ENCODE results near the gene SYNDIG1.

The SYNDIG1 gene
- total RNA-seq = 0 to 0.32 (median 0) reads per million in 18 experiments

DNA sequence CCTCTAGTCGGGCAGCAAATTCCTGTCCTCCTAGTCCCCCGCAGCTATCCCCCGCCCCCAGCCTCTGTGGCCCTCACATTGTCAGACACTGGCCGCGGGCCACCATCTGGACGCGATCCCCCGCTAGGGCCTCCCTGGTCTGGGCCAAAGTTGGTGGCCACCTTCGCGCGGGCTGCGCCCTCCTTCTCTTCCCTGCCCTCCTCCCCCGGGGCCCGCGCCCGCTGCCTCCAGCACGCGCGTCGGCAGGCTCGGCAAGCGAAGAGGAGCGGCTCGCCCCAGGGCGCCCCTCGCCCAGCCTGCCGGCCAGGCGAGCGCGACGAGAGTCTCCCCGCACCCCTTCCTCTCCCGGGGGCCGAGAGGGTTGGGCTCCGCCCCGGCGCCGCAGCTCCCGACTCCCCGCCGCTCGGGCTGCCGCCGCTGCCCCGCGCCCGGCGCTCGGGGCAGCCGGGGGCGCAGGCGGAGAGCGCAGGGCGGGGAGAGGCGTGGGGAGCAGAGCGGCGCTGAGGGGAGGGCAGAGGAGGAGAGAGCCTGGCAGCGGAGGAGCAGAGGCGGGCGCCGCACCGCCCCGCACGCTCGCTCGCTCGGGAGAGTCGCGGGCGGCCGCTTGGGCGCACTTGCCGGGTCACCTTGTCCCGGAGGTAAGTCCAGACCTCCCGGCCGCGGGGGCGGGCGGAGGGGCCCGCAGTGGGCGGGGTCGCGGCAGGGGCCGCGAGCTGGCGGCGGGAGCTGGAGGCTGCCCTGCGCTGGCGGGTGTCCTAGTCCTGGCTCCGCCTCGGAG is at the start of gene SYNDIG1:
TSS of gene SYNDIG1 (plus strand) at position 514 of the 778 bp plus-strand sequence. CDS start 73,469 bp downstream, outside the sequence.
- DNase-seq = no peak

- no peak for DNase-seq
Measured at GRCh38 chr20:24419786-24420185, 49.6 kb upstream of the SYNDIG1 start.

GRCh38 chr20:24420567-24420966 is 48.9 kb upstream of the SYNDIG1 start:
- no peak for DNase-seq

- DNase-seq = no peak
Measured at GRCh38 chr20:24421071-24421470, 48.4 kb upstream of the SYNDIG1 start.

GRCh38 chr20:24422091-24422760 is 47.2 kb upstream of the SYNDIG1 start:
- DNase-seq = no peak

GRCh38 chr20:24423390-24424313 is 45.8 kb upstream of the SYNDIG1 start:
- no peak for DNase-seq

DNA sequence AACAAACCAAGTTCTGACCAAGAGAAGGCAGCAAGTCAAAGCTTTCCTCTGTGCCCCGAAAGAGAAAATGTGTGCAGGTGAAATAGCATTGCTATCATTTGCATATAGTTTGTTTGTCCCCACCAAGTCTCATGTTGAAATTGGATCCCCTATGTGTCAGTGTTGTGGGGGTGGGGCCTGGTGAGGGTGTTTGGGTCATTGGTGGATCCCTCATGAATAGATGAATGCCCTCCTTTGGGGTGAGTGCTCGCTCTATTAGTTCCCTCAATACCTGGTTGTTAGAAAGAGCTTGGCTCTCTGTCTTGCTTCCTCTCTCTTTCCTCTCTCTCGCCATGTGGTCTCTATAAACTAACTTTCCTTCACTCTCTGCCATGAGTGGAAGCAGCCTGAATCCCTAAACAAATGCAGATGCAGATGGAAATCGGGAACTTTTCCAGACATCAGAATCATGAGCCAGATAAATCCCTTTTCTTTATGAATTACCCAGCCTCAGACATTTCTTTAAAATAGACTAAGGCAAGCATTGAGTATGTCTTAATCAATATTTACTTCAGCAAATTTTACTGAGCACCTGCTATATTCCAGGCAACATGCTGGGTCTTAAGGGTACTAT is 43.8 kb upstream of the SYNDIG1 start:
- no peak for DNase-seq

GRCh38 chr20:24431279-24432045 is 38.0 kb upstream of the SYNDIG1 start:
- no peak for DNase-seq

- DNase-seq = no peak
Measured at GRCh38 chr20:24432046-24432442, 37.4 kb upstream of the SYNDIG1 start.

DNA sequence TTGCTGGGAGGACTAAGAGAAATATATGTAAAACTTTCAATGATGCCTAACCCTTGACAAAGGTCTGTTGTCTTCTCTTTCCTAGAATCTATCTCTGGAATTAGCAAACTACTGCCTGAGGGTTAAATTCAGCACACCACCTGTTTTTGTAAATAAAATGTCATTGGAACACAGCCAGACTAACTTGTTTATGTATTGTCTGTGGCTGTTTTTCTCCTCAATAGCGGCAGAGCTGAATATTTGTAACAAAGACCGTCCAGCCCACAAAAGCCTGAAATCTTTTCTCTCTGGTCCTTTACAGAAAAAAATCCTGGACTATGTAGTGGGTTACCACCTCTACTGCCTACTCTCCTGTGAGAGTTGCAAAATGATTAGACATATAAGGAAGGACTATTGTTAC is 33.3 kb upstream of the SYNDIG1 start:
- DNase-seq = no peak

GRCh38 chr20:24437196-24438082 is 32.0 kb upstream of the SYNDIG1 start:
- no peak for DNase-seq

DNA sequence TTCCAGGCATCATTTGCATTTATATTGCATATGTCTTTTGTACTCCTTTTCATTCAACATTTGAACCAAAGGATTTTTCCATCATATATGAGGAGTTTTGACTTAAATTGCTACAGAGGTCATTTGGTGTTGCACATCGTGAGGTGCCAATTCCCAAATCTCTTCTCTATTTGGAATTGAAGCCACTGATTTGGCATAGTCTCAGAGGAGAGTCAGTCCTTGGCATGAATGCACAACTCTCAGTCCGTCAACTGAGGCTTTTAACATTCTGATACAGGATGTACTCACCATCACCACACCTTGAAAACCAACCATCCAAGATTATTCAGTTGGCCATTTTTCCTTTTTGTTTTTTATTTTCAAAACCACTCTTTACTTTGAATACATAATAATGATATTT is 31.1 kb upstream of the SYNDIG1 start:
- DNase-seq = no peak

GRCh38 chr20:24439737-24440387 is 29.6 kb upstream of the SYNDIG1 start:
- DNase-seq = no peak

DNA sequence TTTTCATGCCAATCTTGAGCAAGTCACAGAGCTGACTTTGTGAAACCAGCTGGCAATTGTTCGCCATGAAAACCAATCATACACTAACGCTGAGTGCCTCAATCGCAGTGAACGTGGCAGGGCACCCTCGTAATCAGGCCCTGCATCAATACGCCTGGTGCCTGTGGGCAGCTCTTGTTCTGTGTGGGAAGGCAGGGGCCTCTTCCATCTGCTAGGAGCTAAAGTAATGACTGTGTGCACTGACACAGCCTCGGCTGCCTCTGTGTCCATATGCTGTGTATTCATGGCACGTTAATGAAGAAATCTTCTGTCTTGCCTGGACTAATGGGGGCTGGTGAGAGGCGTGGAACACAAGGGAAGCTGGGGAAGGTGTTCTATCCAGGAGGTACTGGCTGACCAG is 27.8 kb upstream of the SYNDIG1 start:
- DNase-seq = no peak

DNA sequence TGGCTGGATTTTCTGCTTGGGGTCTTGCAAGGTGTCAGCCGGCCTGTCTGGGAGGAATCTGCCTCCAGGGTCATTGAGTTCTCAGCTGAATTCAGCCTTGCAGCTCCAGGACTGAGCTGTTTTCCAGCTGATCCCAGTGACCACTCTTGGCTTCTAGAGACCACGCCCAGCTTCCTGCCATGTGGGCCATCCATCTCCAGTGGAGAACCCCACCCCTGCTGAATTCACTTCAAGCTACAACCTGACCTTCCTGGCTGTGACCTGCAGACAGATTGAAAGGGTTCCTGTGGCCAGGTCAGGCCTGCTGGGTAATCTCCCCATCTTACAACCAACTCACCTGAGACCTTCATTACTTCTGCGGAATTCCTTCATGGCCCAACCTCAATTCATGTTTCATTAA is 26.5 kb upstream of the SYNDIG1 start:
- DNase-seq = no peak

DNA sequence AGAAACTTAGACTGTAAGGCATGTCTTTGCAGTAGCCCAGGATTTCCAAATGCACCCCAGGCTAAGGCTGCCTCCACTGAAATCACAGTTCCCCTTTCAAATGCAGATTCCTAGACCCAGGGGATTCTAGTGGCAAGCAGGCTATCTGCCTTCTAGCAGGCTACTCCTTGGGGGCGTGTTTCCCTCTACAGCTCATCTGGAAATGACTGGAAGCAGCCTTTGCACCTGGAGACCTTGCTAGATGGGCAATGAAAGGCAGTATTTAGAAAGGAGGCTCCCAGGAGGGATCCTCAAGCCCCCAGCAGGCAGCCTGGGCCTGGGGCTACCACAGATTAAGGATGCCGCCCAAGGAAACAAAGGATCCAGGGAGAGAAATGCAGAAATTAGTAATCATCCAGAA is 26.0 kb upstream of the SYNDIG1 start:
- no peak for DNase-seq

DNA sequence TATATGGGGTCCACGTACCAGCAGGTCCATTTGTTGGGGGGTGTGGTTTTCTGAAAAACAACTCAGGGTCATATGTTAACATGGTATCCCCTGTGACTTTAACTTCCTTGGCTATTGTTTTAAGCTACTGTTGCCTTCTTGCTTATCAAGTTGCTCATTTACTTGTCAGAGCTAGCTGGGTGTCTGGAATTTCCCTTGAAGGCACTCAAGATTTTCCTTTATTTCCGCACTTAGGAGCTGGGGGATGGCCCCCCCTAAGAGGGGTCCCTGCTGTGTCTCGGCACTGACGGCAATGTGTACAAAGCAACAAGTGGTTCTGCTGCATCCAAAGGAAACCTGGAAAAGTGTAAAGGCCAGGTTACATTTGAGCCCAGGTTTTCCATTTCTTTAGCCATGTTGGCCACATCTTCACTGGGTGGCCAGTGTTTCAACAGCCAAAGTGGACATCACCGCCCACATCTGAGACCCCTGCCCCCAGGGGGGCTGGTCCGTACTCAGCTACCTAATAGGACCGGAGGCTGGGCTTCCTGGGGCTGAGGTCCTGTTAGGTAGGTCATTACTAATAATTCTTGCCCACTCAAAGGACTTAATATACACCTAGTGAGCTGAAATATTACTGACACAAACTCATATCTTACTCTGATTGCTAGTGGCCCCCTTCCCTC is 24.8 kb upstream of the SYNDIG1 start:
- no peak for DNase-seq

DNA sequence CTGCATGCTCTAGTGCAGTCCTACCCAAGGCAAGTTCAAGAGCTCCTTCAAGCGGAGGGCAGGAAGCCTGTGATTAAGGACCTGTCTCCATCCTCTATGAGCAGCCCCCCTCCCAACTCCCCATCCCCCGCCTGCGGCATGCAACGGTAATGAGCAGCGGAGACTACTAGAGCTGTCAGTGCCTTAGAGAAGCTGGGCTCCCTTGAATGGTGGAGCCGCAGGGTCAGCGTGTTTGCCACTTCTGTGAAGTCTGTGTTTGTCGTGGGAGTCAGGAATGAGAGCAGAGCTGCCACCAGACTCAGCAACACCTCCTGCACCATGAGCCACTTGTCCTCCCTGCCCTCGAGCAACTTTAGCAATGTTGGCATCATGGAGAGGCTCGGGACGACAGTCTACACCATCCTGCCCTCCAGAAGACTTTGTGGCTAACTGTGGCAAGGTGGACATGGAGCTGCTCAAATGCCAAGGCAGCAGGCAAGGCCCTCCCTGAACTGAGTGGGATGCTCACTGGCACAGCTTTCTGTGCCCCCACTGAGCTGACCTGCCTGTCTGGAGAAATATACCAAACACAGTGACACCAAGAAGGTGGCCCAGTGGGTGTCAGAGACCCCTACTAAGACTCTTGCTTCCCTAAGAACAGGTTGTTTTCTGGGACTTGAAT is 23.8 kb upstream of the SYNDIG1 start:
- no peak for DNase-seq

DNA sequence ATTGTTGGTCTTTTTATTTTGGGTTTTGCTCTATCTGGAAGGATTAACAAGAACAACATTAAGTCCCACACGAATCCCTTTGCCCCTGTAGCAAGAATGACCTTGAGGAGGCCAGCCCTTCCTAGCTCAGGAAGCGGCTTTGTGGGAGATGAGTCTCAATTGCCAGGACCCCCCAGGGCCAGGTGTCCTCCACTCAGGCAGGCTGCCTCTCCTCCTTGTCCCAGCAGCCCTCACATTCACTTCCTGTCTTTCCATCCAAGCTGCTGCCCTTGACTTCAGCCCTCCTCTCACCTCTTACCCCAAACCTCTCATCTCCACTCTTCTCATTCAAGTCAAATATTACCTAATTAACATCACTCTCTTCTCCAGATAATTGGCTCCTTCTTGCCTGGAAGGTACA is 22.6 kb upstream of the SYNDIG1 start:
- DNase-seq = no peak
